Skin epidermis (tissue), 12 donors: ENCODE measurements around the gene SAMD5.

ENCODE experiments used
- H3K27ac ChIP-seq, 21 experiments: fragments of 200-600 bp; sonication (generic) in 11 of 21; one replicate each; pipeline ENCODE4 v1.5.0; 2020; ENCODE audit warnings: mild to moderate bottlenecking in 3 of 21, inconsistent platforms in 2 of 21, moderate library complexity in 2 of 21
- H3K4me3 ChIP-seq, 7 experiments: fragments of 200-600 bp; sonication (generic) in 2 of 7; one replicate each; pipeline ENCODE4 v1.5.0; 2020; ENCODE audit warnings: inconsistent platforms in 2 of 7, mild to moderate bottlenecking in 2 of 7, moderate library complexity in 1 of 7

SAMD5 gene

GRCh38 chr6:147611992-147612391 lies 103.5 kb downstream of the SAMD5 start:
- Histone ChIP-seq H3K4me3 (no peak overlapping the region), H3K27ac (no peak overlapping the region)

- Histone ChIP-seq H3K4me3 (no peak overlapping the region), H3K27ac (no peak overlapping the region)
Measured at GRCh38 chr6:147614501-147614900, 106.0 kb downstream of the SAMD5 start.

DNA sequence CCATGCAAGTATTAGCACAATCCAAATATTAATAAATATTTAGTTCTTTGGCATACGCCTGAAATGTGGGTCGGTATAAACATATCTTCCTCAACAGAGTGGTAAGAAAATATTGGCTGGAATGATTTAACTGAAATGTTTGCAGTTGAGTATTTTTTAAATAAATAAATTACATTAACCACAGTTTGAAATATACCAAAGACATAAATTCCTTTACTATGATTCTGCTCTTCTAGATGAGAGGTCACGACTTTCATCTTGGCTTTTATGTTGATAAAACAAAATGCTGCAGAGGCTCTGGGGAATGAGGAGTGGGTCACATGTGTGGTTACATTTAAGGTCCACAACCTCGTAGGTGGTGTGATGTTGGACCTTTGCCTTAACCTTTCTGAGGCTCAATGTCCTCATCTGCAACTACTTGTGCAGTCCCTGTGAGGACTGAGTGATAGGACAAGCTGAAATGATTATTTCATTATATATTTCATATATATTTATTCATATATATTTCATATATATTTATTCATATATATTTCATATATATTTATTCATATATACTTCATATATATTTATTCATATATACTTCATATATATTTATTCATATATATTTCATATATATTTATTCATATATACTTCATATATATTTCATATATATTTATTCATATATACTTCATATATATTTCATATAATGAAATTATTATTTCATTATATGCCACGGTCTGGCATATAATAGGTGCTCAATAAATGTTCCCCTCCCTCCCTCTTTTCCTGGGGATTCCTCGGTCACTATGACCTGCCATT lies 107.4 kb downstream of the SAMD5 start:
- Histone ChIP-seq H3K27ac (no peak overlapping the region), H3K4me3 (no peak overlapping the region)

GRCh38 chr6:147617366-147617765 lies 108.9 kb downstream of the SAMD5 start:
- Histone ChIP-seq H3K27ac (no peak overlapping the region), H3K4me3 (no peak overlapping the region)

- Histone ChIP-seq H3K27ac (no peak overlapping the region), H3K4me3 (no peak overlapping the region)
Measured at GRCh38 chr6:147618457-147618856, 110.0 kb downstream of the SAMD5 start.

DNA sequence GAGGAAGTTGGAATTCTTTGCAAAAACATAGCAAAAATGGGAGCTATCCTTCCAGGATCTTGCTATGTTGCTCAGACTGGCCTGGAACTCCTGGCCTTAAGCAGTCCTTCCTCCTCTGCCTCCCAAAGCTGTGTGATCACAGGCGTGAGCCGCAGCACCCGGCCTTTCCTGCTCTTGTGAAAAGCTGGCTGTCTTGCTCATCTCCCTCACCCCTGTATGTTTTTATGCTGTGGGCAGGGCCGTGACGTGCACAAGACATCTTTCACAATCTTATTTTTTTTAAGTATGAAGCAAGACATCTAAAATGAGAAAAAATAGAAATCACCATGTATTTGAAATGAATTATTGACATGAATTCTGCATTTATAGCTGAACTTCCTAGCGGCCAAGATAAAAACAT lies 110.4 kb downstream of the SAMD5 start:
- no peak overlapping the region for H3K4me3 ChIP-seq
- no peak overlapping the region for H3K27ac ChIP-seq
